Pancreas (tissue), 10 donors: ENCODE measurements around the gene AGER. TPM values are rescaled to one million over a fixed set of nuclear protein-coding genes. Genes with fewer than 3 reads are reported as not detected.

Experiments
- ATAC-seq, 4 donors: fragments of 200-7000 bp; cut with Tn5 transposase; one replicate each; pipeline versions ENCODE4 v1.8.0 to v1.9.1; 2020; ENCODE audit warnings: mild to moderate bottlenecking in 4 of 4, moderate library complexity in 4 of 4
- DNase-seq, 6 donors: peaks; one replicate each; pipeline ENCODE4 v3.0.0-alpha.2; 2020
- FAIRE-seq: peaks from 2 replicates; lab custom pipeline; 2012; peaks lifted over from hg19 to GRCh38; lab: Jason Lieb, UNC
- H3K27ac ChIP-seq, 4 donors: fragments of 200-600 bp; sonication (generic); 1 replicate in 3 of 4; 2 replicates in 1 of 4; pipeline versions ENCODE4 v1.5.0 to v1.8.0; 2020
- H3K27me3 ChIP-seq, 4 donors: fragments of 200-600 bp; one replicate each; pipeline ENCODE4 v1.8.0; 2021
- H3K36me3 ChIP-seq, 3 donors: fragments of 200-600 bp; sonication (generic) in 1 of 3; one replicate each; pipeline versions ENCODE4 v1.5.0 to v1.8.0; 2020 to 2021
- H3K4me1 ChIP-seq, 3 donors: fragments of 200-600 bp; one replicate each; pipeline ENCODE4 v1.8.0; 2021
- H3K4me3 ChIP-seq, 4 donors: fragments of 200-600 bp; sonication (generic) in 2 of 4; one replicate each; pipeline versions ENCODE4 v1.5.0 to v1.8.0; 2020 to 2021
- H3K9me3 ChIP-seq, 4 donors: fragments of 200-600 bp; one replicate each; pipeline ENCODE4 v1.8.0; 2021
- CTCF ChIP-seq, 4 donors: fragments of 200-600 bp; sonication (generic) in 3 of 4; IDR thresholded peaks; one replicate each; pipeline versions ENCODE4 v1.5.0 to v1.8.0; 2021; ENCODE audit warnings: antibody characterized with exemption in 4 of 4
- WGBS, 2 donors: extraction: QIAGEN DNeasy Blood & Tissue Kit; methylation state at CpG; one replicate each; pipeline ENCODE4 v1.1.7; 2013; 5-methylcytosine and 5-hydroxymethylcytosine counted together
- intact Hi-C, 3 donors: fragments of 100-400 bp; cut with DNase I; formaldehyde crosslinking; loops; one replicate each; pipeline versions ENCODE4 v1.11.1 to v1.14.2; 2022
- polyA plus RNA-seq, 2 donors: library from polyadenylated mRNA; stranded (reverse); fragments of 200-250 nt; gene quantifications; one replicate each; pipeline ENCODE4 v1.2.3, GENCODE V29; 2013
- total RNA-seq, 6 donors: library from RNA; stranded (reverse); fragmentation: NEBNext Ultra II Directional in 4 of 6; extraction: Animal tissue kit (Norgen Biotek cat#: 25700) in 4 of 6; gene quantifications; one replicate each; pipeline versions ENCODE4 v1.2.1 to v1.2.4, GENCODE V29; 2021 to 2023
- donor health status: healthy with polysubstance abuse.
- donor health status: DM: no; HTN: no; CAD: no; lungs with moderate emphysema.
- donor health status: DM: no; HTN: no; CAD: no.
- donor health status: control.
- donor health status: control.
- donor health status: Bipolar disorder and iron deficiency.
- donor health status: DM: yes; HTN: yes; CAD: no.
- donor health status: DM: no; HTN: no; CAD: no.
- donor health status: DM: no; HTN: no; CAD: no.
- donor health status: DM: yes; HTN: yes; CAD: no.

The AGER gene
- total and polyA plus RNA-seq, 8 donors, result 1.9 to 20.6 (median 3.3) TPM

GRCh38 chr6:32210191-32210601, 26.1 kb upstream of the AGER start:
- no peak for FAIRE-seq

GRCh38 chr6:32208996-32209395, 24.9 kb upstream of the AGER start:
- H3K9me3 ChIP-seq, result no peaks in the 10 kb centered on the region
- H3K27ac ChIP-seq, result no peak overlapping the region
- FAIRE-seq, result no peak
- H3K27me3 ChIP-seq, result no peaks in the 10 kb centered on the region
- TF ChIP-seq CTCF (IDR thresholded peaks at IDR 0.05), result no peak
- WGBS, 2 donors, result 39 to 54% methylated on average over 1 of the region's 1 CpG
- intact Hi-C loops, result no loop called here
- H3K36me3 ChIP-seq, result no peaks in the 10 kb centered on the region
- H3K4me1 ChIP-seq, result no peaks in the 10 kb centered on the region
- DNase-seq, result no peak
- H3K4me3 ChIP-seq, result no peak overlapping the region
- no peak for ATAC-seq

More at GRCh38 chr6:32210191-32210601, 26.1 kb upstream of the AGER start:
- H3K9me3 ChIP-seq, result no peaks in the 10 kb centered on the region
- 70 to 76% methylated on average over 5 of the region's 5 CpGs for WGBS, 2 donors
- no peak for TF ChIP-seq CTCF (IDR thresholded peaks at IDR 0.05)
- no peaks in the 10 kb centered on the region for H3K27me3 ChIP-seq
- H3K4me1 ChIP-seq, result no peaks in the 10 kb centered on the region
- no peak overlapping the region for H3K27ac ChIP-seq
- intact Hi-C loops, result no loop called here
- DNase-seq, result no peak
- ATAC-seq, result no peak
- H3K4me3 ChIP-seq, result no peak overlapping the region
- H3K36me3 ChIP-seq, result no peaks in the 10 kb centered on the region

GRCh38 chr6:32204268-32204715, 20.2 kb upstream of the AGER start:
- FAIRE-seq (no peak), ATAC-seq (no peak), DNase-seq (no peak)
- intact Hi-C loops, result no loop called here
- no peaks in the 10 kb centered on the region for H3K9me3 ChIP-seq
- H3K27ac ChIP-seq, result no peak overlapping the region
- no peaks in the 10 kb centered on the region for H3K4me1 ChIP-seq
- no peaks in the 10 kb centered on the region for H3K27me3 ChIP-seq
- TF ChIP-seq CTCF (IDR thresholded peaks at IDR 0.05), result no peak
- WGBS, 2 donors, result 74 to 83% methylated on average over 3 of the region's 3 CpGs
- no peak overlapping the region for H3K4me3 ChIP-seq
- H3K36me3 ChIP-seq, result no peaks in the 10 kb centered on the region

- H3K4me3 ChIP-seq, result no peak overlapping the region
- no peaks in the 10 kb centered on the region for H3K27me3 ChIP-seq
- WGBS, 2 donors, result 55 to 69% methylated on average over 9 of the region's 9 CpGs
- no peak for DNase-seq
- ATAC-seq, result no peak
- TF ChIP-seq CTCF (IDR thresholded peaks at IDR 0.05), result no peak
- intact Hi-C loops, result no loop called here
- no peaks in the 10 kb centered on the region for H3K4me1 ChIP-seq
- H3K36me3 ChIP-seq, result no peaks in the 10 kb centered on the region
- H3K27ac ChIP-seq, result no peak overlapping the region
- FAIRE-seq, result no peak
- no peaks in the 10 kb centered on the region for H3K9me3 ChIP-seq
These were observed 19.6 kb upstream of the AGER start for GRCh38 chr6:32203426-32204267.

GRCh38 chr6:32202186-32202585, 18.1 kb upstream of the AGER start:
- DNase-seq (peak in 1 of 6 donors; percentile 42), ATAC-seq (no peak), FAIRE-seq (no peak)
- Histone ChIP-seq H3K9me3 (no peaks in the 10 kb centered on the region), H3K4me3 (no peak overlapping the region), H3K36me3 (no peaks in the 10 kb centered on the region), H3K27me3 (no peaks in the 10 kb centered on the region), H3K4me1 (peaks cover 0 to 2% (median 0%) of the 10 kb centered on the region in 3 donors), H3K27ac (no peak overlapping the region)
- TF ChIP-seq CTCF (IDR thresholded peaks at IDR 0.05), result no peak
- 67 to 82% methylated on average over 9 of the region's 9 CpGs for WGBS, 2 donors
- intact Hi-C loops, result no loop called here
